Hematopoietic multipotent progenitor cell treated with erythropoietin and hydrocortisone succinate and interleukin-3 and kit ligand, for 6 days (in vitro differentiated cells): ENCODE measurements around the gene ARMH3.
A peak's percentile ranks its signal among the peaks of the same experiment; 100 is the strongest.

Experiments
- DNase-seq: peaks from one replicate; pipeline ENCODE4 v3.0.0-alpha.2; 2015

ARMH3 gene

DNA sequence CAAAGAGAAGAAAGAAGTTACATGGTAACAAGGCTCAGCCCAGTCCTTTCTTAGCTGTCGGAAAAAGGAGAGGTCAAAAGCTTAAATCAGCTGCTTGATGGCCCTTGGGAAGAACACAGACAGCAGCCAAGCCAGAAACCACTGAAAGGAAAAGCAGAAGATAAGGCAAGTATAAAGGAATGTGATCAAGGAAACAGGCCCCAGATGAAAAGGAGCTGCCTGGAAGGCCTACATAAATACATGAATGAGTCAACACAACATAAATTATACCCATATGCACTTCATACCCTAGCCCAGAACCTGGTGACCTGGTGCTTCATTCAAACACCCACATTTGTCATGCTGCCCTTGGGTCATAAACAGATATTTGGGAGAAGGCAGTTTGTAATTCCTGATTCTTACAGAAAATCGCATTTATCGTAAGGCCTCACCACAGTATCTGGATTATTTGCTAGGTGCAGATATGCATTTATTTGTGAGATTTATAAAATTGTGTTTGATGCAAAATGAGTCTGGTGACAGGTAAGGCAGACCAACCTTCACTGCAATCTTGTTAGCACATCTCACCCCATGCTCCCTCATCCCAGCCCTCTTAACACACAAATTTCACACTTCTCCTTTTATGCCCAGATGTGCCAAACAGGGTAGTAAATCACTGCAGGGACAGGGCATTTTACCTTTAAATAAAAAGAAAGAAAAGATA lies 117.5 kb downstream of the ARMH3 start:
- DNase-seq, result no peak

DNA sequence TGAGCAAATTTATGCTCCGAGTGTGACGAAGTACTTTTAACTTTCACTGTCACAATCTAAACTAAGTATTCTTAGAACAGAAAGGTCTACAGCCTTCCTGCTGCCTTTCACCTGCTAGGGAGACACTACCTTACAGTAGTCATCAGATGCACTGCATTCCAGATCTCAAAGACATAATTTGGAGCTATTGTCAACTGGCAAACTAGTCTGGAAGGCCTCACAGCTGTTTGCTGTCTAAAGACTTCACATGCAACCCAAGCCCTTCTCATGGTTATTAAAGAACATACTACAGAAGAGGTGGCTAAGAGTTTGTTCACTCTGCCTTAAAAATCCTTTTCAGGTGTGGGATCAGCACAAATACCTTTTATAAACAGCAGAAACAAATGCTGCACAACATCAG lies 120.5 kb downstream of the ARMH3 start:
- no peak for DNase-seq

DNA sequence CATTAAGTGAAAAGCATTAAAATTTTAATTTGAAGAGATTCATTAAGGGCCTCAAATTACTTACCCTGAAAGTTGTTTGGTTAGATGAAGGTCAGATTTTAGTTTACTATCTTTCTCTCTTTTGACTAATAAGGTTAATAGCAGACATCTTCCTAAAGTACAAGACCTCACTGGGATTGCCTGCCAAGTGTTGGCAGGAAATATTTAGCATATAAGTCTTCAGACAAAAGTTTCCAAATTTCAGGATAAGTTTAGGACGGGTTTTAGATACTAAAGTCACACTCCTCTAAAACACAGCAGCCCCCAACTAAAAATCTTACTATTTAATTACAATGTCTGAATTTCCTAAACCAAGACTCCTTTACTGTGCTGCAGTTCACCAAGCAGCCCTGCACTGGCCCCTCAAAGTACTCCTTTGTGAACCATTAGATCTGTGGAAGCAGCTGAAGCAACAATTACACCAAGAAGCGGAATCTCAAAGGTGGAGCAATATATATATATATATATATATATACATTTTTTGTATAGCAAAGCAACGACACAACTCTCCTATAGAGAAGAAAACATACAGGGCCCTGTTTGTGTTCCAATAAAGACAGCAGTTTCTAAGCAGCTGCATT lies 121.2 kb downstream of the ARMH3 start:
- no peak for DNase-seq

DNA sequence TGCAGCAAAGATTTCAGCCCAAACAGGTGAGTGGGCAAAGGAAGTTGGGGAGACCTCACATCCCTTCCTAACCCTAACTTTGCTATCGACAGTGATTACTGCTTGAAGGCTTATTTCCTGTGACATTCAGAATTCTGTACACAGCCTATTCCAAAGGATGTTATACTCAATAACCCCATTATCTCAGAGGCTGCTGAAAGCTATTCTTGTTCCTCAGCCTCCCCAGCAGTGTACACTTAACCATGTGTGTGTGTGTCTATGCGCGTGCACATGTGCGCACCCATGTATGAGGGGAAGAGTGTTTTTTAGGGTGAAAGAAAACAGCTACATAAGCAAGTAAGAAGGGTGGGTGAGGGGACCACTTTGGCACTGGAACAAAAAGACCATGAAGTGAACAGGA lies 122.0 kb downstream of the ARMH3 start:
- no peak for DNase-seq

DNA sequence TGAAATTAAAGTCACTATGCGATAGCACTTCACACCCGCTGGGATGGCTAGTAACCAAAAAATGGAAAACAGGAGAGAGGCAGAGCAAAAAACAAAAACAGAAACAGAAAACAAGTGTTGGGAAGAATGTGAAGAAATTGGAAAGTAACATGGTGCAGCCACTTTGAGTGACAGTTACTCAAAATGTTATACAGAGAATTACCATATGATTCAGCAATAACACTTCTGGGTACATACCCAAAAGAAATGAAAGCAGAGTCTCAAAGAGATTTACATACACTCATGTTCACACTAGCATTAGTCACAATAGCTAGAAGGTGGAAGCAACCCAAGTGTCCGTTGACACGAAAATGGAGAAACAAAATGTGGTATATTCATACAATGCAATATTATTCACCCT lies 123.8 kb downstream of the ARMH3 start:
- no peak for DNase-seq

DNA sequence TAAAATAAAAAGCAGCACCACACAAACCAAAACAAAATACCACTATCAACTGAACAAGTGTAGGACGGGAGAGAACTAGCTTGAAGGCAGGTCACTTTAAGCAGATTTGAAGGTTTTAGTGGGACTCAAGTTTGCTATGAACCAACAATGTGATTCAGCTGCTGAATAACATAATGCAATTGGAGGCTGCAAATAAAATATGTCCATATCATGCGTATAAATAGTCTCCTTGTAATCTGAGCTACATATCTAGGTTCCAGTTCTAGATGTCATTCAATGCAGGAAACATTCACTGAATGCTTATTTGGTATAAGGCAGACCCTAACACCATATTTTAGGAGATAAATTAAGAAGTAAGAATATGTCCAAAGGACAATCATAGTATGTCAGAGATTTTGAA lies 130.9 kb downstream of the ARMH3 start:
- no peak for DNase-seq

DNA sequence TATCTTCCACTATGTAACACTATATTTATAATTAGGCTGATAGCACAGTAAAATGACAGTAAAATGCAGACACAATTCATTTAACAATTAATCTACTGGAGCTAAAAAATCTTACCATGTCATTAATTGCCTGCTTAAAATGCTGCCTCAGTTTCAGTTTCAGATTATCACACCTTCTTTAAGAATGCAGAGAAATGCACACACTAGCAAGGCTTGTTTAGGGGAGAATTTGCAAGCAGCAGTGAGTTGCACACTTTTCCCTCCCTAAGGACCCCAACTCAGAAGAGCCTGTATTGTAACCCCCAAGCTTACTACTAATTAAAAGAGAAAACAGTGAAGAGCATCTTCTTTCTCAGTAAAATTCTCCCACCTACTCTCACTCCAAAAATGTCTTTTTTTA lies 132.7 kb downstream of the ARMH3 start:
- DNase-seq, result no peak

DNA sequence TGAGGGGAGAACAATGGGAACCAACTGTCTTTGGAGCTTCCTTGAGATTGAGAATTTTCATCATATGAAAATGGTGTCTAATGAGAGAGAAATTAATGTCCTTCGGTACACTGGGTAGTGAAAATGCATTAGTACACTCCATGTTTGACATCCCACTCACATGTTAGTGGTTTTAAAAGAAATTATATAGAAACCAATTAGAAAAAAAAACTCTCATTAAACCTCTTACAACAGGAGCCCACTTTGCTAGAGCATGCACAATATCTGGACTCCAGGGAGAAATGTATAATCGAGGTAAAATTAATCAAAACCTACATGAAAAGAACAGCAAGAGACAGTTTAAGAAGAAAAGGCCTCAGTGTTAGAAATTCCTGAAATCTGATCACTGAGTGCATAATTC lies 133.1 kb downstream of the ARMH3 start:
- no peak for DNase-seq

DNA sequence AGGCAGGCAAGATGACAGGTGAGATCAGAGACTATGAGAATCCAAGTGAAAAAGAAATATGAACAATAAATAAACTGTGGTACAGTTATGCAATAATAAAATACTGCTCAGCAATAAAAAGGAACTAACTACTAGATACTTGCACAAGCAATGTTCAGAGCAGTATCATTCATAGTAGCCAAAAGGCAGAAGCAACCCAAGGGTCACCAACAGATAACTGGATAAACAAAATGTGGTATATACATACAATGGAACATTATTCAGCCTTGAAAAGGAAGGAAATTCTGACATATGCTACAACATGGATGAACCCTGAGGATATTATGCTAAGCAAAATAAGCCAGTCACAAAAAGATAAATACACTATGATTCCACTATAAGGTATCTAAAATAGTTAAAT lies 135.4 kb downstream of the ARMH3 start:
- peak; percentile 9 for DNase-seq

DNA sequence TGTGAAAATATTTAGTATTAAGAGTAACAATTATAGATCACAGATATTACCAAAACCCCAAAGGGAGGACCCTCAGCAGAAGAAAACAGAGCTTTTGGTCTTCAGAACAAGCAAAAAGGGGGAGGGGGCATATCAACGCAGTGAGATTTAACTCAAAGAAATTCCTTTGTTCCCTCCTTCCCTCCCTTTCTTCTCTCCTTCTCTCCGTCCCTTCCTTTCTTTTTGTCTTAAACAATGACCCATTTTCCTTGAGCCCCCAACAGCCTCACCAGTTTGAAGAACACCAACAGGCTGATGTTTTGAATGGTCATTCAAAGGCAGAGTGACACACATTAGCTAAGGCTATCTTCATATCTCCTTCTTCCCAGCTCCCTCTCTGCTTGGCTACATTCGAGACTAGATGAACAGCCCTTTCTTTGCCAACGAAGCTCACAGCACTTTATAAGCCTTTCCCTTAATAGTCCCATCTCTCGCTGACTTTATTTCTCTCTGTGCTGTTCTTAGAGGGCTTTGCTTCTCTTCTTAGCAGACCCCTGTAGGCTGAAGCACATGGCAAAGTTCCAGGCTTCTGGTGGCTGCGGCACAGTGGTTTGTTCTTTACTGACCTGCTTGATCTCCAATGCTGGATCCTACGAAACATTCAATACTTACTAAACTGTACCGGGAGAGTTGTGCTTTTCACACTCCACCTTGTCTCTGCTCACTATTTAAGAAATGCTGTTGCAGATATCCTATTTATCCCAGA lies 136.8 kb downstream of the ARMH3 start:
- DNase-seq, result no peak

DNA sequence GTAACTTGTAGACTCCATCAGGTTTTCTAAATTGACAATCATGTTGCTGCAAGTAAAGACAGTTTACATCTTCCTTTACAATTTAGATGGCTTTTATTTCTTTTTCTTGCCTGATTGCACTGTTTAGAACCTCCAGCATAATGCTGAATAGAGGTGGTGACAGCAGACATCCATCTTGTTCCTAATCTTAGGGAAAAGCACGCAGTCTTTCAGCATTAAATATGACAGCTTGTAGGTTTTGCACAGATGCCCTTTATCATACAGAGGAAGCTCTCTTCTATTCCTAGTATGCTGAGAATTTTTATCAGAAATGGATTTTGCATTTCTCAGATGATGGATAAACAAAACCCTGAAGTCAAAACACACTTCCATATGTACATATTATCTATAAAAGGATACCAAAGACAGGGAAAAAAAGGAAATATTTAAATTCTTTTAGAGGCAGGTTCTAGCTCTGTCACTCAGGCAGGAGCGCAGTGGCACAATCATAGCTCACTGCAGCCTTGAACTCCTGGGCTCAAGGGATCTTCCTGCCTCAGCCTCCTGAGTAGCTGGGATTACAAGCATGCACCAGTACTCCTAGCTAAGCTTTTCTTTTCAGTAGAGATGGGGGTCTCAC lies 143.3 kb downstream of the ARMH3 start:
- no peak for DNase-seq

DNA sequence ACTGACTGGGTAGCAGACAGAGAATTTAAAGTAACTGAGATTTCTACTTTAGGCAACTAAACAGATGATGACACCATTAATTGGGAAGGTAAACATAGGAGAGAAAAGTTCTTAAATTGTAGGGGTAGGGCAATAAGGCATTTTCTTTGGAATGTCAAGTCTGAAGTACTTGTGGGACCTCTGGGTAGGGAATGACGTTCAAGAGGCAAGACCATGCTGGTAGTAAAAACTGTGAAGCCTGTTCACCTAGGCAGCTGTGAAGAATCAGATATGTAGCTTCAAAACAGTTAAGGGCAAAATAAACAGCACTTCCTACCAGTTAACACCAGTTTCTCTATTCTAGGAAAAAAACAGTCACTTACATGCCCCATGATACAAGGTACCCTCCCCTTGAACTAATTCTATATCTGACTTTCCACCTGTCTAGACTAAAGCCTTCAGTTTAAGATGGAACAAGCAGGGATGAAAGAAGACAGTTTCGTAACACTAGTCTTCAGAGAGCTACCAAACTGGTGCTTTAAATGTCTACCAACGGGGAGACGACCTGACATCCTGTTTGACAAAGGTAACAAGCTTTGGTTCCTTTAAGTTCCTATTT lies 149.3 kb downstream of the ARMH3 start:
- no peak for DNase-seq

DNA sequence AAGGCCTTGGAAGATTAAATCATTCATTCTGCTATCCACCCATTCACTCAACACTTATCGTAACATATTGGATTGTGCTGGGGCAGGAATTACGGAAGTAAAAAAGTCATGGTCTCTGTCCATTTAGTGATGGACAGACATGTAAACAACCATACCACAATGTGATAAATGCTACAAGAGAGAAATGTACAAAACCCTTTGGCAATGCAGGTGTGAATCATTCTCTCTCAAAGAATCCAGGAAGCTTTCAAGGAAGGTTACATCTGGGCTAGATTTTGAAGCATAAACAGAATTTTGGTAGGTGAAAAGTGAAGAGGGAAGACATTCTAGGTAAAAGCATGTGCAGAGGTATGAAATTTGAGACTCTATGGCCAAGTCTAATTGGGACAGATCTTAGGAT lies 150.7 kb downstream of the ARMH3 start:
- no peak for DNase-seq

DNA sequence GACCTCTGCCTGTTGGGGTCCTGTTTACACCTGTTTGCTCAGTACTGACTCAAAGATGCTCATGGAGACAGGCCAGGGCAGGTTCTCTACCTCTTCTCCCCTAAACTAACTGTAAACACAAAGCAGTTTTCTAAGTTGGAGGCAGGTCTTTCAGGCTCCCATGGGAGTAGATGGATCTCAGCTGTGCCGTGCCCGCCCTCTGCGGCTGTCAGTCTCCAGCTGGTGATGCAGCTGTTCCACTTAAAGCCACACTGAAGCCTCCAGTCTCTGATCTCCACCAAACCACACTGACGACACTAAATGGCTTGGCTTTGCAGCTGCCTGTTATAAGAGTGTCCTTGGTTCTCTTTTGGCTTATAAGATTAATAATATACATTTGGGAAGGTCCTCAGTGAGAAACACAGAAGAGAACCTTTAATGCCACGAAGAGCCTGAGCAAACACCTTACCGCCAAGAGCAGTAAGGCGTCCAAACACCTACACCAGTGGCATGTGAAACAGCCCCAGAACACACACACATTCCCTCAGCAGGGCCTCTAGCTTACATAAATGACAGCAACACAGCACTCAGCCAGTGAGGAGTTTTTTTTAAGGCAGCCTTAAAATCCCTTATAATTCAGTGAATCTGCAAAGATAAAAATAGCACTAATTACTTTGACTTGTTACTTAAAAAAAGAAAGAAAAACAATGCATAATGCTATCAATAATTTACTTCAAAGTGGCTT lies 152.0 kb downstream of the ARMH3 start:
- no peak for DNase-seq

DNA sequence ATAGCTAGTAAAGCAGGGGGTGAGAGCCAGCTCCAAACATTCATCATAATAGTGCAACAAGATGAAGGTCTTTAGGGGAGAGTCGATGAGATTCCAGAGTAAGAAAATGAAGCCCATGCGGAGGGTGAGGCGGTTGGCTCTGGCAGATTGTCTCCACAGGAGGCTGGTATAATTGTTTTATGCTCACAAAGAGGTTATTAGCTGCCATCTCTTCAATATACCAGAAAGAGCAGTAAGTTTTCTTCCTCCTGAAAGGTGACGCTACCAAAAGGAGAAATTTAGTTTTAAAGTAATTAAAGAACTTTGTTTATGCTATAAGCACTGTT lies 153.2 kb downstream of the ARMH3 start:
- DNase-seq, result no peak

DNA sequence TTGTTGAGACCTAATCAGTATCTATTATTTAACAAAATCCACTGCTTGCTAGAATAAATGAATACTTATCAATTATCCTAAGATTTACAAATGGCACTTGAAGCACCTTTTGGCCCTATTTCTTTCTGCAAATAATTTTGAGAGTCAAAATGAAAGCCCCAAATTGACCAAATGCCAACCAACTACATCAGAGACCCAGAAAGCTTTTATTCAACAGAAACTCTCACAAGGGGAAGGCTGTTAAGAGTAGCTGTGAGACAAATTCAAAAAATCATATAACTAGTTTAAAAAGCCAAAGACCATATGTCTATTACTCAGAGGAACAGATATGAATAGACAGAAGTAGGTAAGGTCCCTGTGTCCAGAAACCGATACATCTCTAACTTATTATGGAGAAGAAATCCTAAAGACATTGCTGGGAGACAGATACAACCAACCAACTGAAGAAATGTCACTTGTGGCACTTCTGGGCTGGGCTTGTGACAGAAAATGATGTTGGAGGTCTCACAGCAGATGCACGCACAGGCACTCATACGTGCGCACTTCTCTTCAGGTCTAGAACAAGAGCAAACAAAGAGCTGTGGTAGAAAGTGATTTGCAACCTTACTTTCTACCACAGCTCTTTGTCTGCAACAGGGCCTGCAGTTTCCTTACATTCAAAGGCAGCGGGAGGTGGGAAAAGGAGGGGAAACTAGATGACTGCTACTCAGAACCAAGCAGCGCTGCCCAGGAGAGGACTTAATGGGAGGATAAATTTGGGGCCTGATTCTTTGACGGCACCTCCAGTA lies 153.7 kb downstream of the ARMH3 start:
- DNase-seq, result no peak

DNA sequence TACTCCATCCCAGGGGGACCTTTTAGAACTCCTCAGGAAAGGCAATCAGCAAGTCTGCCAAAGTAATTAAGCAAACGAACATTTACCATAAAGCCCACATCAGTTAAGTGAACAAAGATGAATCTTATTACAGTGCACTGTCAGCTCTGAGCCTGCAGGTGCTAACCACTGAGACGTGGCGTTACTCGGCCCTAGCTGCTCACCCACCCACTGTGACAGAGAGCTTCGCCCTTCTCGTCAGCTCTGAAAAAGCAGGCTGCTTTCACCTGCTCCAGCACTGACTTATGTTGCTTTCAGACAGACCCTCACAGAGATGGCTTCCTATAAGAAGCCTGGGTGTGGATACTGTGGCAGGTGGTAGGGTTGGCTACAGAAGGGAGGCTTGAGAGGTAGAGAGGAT lies 154.6 kb downstream of the ARMH3 start:
- DNase-seq, result no peak

DNA sequence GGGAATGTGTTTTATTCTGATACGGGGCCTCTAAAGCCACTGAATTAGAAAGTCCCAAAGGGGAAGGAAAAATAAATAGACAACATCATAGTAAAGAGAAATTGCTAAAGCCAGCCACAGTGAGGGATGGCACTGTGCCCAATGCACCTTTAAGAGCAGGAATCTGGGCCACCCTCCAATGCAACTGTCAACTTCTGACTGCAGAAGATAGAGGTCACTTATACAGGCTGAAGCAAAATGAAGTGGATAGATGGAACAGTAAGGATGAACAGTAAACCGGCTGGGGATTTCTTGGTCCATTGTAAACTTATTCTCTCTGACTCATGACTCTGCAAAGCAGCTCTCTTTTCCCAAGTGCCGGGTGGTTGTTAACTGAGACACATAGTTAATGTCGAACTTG lies 158.3 kb downstream of the ARMH3 start:
- peak; percentile 57 for DNase-seq

DNA sequence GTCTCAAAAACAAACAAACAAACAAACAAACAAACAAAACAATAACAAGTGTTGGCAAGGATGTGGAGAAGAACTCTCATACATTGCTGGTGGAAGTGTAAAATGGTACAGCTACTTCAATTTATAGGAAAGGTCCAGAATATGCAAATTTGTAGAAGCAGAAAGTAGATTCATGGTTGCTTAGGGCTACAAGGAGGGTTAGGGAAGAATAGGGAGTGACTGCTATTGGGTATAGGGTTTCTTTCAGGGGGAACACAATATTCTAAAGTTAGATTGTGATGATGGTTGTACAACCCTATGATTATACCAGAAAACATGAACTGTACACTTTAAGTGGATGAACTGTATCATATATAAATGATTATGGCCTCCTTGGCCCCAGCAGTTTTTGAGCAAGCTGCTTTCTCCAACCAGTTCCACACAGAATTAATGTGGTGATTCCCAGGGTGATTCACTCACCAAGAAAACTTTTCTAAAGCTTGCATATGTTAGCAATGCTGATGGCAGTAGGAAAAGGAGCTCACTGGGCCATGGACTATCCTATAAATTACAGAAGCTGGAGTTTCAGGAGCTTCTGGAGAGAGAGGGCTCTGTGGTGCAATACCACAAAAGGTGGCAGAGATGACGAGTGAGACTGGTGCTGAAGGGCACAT lies 159.6 kb downstream of the ARMH3 start:
- no peak for DNase-seq

DNA sequence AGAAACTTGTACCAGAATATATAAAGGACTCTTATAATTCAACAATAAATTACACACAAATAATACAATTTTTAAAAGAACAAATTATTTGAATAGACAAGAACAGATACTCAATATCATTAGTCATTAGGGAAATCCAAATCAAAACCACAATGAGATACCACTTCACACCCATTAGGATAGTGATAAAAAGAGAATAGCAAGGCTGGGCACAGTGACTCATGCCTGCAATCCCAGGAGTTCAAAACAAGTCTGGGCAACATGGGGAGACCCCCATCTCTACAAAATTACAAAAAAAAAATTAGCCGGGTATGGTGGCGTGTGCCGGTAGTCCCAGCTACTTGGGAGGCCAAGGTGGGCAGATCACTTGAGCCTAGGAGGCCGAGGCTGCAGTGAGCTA lies 160.2 kb downstream of the ARMH3 start:
- no peak for DNase-seq

DNA sequence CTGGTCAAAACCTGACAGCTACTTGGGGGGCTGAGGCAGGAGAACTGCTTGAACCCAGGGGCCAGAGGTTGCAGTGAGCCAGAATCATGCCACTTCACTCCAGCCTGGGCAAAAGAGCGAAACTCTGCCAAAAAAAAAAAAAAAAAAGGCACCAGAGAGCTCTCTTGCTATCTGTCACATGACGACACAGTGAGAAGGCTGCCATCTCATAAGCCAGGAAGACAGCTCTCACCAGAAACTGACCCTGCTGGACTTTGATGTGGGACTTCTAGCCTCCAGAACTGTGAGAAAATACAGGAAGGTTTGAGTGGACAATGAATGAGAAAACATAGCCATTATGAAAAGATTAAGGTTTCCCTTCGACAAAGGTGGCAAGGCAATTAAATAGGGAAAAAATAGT lies 161.2 kb downstream of the ARMH3 start:
- no peak for DNase-seq

DNA sequence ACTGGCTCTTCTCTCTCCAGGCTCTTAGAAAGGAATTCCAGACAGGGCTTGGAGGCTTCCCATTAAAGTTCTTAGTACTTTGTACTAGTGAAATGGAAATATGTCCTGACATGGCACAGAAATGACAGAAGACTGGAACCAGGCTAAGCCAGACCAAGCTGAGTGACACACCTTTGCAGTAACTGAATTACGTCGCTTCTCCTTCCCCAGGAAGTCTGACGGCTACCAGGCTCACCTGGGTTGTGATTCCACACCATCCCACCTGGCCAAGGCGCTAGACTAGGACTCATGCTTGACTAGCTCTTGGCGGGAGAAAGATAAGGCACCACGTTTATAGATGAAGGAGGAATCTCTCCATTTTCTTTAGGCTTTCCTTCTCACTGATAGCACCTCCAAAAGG lies 161.7 kb downstream of the ARMH3 start:
- DNase-seq, result no peak
